Kidney capillary endothelial cell (primary cell): Measurements from ENCODE around the gene SLC16A6.
"Not testable (repeated sequence)": the region's sequence is repeated elsewhere in the genome, so short reads cannot be mapped to it uniquely, and the experiment has no call there.

Experiments used
- DNase-seq: peaks from one replicate; pipeline ENCODE4 v3.0.0-alpha.2; 2018; ENCODE audit warnings: low spot score

The SLC16A6 gene

GRCh38 chr17:68219429-68219828 is 71.5 kb downstream of the SLC16A6 start:
- DNase-seq, result not testable (repeated sequence)
